NCI-H345 treated with DMSO at 0.1 percent for 48 hours (cell line): Measurements from ENCODE around the gene RLF.

Experiments
- DNase-seq: peaks from one replicate; lab custom pipeline; 2025; ENCODE audit not compliant: unreplicated experiment; lab: John Stamatoyannopoulos, UW

The RLF gene

GRCh38 chr1:40268211-40268610, 107.0 kb downstream of the RLF start:
- no peak for DNase-seq

GRCh38 chr1:40270152-40270834, 109.1 kb downstream of the RLF start:
- DNase-seq, result no peak

- DNase-seq, result no peak
These were observed 111.5 kb downstream of the RLF start for GRCh38 chr1:40272653-40273213.

- DNase-seq, result no peak
These were observed 112.5 kb downstream of the RLF start for GRCh38 chr1:40273547-40274166.

GRCh38 chr1:40274331-40274730, 113.1 kb downstream of the RLF start:
- DNase-seq, result no peak

- no peak for DNase-seq
These were observed 114.9 kb downstream of the RLF start for GRCh38 chr1:40276122-40276521.

- DNase-seq, result no peak
These were observed 120.7 kb downstream of the RLF start for GRCh38 chr1:40281853-40282252.
